ENCODE data around the gene ING5.
"Not testable (repeated sequence)": the region's sequence is repeated elsewhere in the genome, so short reads cannot be mapped to it uniquely, and the experiment has no call there.

Gene ING5

DNA sequence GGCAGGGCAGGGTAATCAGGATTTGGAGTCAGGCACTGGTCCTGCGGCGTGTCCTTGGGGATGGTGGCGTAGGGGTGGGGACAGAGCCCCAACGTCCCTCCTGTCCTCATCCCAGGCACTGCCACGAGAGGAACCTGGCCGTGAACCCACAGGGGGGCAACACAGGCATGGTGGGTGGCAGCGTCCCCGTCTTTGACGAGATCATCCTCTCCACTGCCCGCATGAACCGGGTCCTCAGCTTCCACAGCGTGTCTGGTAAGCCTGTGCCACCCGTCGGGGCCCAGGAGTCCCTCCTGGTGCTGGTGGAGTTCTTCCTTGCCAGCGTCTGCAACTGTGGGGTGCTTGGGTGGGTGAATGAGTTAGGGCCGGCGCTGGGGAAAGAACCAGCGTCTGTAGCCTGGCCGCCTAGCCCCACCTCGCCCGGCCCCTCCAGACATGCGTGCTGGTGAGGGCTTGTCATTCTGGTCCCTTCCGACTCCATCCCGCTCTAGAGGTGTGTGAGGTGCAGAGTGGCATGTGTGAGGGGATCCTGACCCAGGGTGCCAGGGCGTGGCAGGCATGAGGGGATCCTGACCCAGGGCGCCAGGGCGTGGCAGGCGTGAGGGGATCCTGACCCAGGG, 40.6 kb downstream of the ING5 start:
- no peak for DNase-seq

DNA sequence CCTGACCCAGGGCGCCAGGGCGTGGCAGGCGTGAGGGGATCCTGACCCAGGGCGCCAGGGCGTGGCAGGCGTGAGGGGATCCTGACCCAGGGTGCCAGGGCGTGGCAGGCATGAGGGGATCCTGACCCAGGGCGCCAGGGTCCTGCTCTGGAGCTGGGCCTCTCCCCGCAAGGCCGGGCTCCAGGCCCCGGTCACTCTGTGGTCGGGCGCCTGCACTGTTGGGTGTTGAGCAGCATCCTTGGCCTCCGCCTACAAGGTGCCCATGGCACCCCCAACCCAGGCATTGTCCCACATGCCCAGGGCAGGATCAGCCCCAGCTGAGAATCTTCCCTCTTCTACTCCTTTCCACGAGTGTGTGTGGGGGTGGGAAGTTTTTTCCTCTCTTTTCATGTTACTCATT, 41.2 kb downstream of the ING5 start:
- DNase-seq, result not testable (repeated sequence)

DNA sequence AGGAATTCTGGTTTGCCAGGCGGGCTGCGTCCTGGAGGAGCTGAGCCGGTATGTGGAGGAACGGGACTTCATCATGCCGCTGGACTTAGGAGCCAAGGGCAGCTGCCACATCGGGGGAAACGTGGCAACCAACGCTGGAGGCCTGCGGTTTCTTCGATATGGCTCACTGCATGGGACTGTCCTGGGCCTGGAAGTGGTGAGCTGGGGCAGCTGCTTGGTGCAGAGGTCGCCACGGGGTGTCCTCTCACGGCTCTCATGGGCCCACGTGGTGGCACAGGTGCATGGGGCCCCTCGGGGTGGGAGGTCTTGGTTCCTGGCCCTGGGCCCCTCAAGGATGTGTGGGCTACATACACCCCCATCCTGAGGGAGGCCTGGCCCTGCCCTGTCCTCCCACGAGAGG, 41.8 kb downstream of the ING5 start:
- no peak for DNase-seq

DNA sequence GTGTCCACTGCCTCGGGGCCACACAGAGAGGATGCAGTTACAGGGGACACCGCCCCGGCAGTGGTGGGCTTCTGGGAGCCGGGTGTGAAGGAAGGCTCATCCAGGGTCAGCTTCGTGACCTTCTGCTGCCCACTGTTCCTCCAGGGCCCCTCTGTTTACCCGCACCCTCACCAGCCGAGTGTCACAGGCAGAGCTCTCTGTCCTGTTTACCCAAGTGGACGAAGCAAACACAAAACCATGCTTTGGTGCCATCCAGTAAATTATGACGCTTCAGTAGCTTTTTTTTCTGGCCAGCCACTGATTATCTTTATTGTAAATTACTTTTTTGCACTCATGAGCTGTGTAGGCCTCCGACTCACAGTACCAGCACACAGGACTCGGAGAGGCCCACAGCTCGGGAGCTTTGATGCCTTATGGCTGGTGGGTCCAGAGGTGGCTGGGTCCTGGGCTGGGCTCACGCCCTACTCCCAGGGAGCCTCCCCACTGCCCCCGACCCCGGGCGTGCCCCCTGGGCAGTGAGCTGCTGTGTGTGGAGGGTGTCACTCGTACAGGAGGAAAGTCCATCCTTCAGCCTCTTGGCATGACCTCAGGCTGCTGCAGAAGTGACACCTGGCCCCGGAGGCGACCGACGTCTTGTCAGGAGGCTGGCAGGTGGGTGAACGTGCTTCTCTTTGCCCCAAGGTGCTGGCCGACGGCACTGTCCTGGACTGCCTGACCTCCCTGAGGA, 42.4 kb downstream of the ING5 start:
- DNase-seq, result no peak

DNA sequence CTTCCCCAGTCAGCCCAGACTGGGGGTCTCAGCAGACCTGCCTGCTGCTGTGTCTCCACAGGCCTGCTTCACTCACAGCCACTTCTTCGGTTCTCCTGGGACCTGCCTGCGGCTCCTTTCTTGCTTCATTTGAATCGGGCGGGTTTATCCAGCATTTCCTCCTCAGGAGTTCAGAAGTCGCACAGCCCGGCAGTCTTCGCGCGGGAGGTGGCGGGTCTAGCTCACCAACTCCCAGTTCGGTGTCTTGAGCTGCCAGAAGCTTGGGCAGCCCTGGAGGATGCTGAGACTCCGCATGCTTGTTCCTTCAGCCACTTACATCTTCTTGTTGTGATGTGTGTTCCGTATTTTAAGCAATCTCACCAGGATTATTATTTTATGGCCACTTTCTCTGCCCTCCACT, 43.4 kb downstream of the ING5 start:
- no peak for DNase-seq

DNA sequence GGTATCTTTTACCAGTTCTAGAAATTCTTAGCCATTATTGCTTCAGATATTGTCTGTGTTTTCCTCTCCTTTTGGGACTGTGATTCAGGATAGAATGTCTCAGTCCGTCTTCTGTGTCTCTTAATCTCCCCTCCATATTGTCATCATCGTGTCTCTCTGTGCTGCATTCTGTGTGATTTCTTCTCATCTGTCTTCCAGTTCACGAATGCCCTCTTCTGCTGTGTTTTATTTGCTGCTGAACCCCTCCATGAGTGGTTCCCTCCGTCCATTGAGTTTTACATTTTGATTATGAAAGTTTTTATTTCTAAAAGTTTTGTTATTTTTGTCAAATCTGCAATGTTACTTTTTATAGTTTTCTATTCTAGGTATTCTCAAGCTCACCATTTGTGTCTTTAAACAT, 44.2 kb downstream of the ING5 start:
- DNase-seq, result no peak

DNA sequence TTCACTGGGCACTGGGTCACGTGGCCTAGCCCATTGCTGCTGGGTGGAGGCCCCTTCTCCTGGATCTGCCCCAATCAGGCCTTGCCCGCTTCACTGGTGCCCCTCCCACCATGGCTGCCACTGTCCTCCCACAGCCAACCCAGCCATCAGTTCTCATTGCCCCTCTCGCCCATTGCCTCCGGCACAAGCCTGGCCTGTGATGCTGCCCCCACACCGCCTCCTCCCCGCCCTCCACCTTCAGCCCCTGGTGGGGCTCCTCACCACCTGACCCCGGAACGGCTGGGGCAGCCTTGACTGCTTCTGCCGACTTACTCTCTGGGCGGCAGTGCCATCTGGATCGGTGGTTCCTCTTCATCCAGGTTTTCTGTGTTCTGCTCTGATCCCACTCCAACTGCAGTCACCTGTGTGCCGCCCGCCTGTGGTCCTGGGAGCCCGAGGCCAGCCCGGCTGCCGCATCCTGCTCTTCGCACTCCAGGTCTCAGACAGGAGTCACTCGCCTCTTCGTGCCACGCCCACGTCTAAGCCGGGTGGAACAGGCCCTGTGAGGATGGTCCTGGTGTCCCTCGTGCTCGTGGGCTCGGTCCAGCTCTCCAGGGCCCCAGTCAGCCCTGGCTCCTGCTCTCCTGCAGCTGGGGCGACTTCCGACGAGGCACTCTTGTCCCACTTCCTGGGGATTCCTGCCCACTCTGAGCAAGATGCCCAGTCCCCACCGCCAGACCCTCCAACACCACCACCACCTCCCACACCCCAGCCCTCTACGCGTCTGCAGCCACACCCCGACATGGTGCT, 46.8 kb downstream of the ING5 start:
- DNase-seq, result no peak

DNA sequence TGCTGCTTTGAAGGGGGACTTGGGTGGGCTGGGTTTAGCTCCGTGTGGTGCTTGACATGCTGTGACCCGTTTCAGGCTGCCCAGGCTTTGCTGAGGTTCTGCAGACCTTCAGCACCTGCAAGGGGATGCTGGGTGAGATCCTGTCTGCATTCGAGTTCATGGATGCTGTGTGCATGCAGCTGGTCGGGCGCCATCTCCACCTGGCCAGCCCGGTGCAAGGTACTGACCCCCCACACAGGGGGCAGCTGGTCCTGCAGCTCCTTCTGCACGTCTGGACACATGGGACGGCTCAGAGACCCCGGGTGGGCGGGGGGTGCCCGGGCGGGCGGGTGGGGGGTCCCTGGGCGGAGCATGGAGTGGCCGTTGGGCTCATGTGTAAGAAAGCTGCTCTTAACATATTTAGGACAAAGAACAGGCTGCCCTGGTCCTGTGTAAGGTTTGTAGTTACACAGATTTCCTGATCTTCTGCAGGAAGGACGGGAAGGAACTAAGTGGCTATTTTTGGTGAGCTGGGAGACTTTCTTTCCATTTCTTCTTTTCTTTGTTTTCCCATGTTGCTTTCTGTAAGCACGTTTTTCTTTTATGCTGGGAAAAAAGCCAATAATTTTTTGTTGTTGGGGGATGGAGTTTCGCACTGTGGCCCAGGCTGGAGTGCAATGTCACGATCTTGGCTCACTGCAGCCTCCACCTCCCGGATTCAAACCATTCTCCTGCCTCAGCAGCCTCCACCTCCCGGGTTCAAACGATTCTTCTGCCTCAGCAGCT, 48.4 kb downstream of the ING5 start:
- DNase-seq, result no peak

DNA sequence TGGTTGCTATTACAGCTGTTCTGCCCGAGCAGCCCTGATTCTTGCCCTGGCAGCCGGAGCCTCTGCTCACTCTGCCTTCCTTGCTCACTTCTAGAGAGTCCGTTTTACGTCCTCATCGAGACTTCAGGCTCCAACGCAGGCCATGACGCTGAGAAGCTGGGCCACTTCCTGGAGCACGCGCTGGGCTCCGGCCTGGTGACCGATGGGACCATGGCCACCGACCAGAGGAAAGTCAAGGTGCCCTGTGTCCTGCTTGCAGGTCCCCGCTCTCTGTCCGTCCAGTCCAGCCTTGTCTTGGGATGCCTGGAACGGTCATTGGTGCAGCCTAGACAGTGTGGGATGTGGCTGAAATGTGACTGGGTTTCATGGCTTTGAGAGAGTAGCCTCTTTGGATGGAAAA, 49.3 kb downstream of the ING5 start:
- DNase-seq, result no peak

DNA sequence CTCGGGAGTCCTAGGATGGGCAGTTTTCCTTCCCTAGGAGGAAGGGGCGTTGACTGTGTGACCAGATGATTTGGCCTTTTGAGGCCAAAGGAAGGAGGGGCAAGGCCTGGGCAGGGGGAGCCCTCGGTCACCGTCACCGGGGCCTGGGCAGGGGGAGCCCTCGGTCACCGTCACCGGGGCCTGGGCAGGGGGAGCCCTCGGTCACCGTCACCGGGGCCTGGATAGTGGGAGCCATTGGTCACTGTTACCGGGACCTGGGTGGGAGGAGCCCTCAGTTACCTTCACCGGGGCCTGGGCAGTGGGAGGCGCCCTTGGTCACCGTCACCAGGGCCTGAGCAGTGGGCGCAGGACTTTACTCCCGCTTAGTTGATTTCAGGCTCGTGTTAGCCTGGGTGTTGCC, 49.9 kb downstream of the ING5 start:
- DNase-seq, result no peak

DNA sequence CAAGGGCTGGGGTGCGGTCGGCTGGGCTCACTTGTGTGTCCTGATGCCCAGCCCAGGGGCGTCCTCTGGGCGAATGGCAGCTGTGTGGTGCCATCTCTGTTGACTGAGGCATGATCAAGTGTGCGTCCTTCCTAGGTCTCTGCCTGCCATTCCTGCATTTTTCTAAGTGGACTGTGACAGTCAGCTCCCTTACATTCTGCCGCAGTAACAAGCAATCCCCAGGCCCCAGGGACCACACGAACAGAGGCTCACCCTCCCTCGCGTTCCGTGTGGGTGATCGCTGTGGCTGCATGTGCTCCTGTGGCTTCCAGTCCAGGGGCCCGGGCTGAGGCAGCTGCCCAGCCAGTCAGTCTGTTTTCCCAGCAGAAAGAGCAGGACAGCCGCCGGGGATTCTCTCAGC, 50.4 kb downstream of the ING5 start:
- no peak for DNase-seq

DNA sequence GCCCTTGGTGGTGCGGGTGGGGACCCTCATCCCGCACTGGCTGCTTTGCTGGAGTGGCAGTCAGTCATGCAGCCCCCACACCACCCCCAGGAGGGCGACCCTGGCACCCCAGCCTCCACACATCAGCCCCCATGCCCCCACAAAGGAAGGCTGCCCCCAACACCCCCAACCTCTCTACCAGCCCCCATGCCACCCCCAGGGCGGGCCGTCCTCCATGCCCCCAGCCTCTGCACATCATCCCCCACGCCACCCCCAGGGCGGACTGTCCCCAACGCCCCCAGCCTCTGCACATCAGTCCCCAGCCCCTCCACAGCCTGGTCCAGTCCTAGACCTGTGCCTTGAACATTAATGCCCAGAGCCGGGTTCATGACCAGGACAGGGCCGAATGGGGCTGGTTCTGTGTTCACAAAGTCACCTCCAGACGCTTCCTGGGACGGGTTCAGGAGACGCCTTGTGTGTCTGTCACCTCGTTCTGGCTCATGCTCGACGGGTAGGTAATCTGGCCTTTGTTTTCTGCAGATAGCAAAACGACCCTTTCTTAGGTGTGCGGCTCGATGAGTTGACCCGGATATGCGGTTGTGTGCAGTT, 50.9 kb downstream of the ING5 start:
- DNase-seq, result no peak

DNA sequence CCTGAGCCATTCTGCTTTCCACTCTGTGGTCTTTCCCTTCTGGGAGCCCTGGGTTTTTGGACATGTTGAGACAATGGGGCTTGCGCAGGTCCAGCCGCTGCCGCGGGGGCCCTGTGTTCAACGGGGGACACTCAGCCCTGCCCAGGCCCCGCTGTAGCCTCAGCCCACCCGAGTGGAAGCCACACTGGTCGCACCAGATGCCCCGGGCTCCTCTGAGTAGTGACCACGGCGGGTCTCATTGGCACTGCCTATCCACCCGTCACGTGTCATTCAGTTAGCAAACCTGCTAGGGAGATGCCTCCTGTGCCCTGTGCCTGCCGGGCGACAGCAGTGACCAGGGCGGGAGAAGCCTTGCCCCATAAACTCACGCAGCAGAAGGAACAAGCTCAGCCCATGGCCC, 51.7 kb downstream of the ING5 start:
- no peak for DNase-seq

DNA sequence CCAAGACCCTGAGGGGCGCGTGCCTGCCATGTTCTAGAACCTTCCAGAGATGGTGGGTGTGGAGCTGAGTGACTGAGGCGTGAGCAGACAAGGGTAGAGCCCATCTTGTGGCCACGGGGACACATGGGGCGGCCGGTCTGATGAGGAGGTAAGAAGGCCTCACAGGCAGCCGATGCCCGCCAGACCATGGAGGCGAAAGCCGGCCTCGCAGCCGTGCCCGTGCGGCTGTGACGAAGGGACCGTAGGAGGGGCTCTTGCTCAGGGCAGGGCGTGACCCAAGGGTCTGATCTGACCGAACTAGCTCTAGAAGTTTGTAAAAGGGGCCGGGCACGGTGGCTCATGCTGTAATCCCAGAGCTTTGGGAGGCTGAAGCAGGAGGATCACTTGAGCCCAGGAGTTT, 52.2 kb downstream of the ING5 start:
- no peak for DNase-seq

DNA sequence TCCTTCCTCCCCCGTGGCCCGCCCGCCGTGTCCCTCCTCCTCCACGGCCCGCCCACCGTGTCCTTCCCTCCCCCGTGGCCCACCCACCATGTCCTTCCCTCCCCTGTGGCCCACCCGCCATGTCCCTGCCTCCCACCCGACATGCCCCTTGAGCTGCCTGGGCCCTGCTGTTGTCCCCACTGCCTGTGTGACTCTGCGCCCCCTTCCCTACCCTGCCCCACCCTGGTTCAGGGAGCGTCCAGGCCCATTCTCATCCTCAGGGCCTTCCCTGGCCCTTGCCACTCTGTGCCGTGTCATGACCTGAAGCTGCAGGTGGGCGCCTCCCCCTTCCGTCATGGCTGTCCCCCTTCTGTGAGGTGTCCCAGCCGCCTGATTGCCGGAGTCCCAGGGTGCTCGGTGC, 53.3 kb downstream of the ING5 start:
- DNase-seq, result no peak

DNA sequence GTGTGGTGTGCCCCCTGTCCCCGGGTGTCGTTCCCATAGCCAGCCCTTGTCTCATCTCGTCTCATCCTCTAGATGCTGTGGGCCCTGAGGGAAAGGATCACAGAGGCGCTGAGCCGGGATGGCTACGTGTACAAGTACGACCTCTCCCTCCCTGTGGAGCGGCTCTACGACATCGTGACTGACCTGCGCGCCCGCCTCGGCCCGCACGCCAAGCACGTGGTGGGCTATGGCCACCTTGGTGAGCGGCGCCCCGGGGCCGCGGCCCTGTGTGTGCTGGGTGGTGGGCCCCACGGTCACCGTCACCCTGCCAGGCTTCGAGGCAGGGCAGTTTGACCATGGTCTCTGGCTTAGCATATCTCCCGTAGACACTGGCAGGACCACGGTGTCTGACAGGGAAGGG, 53.9 kb downstream of the ING5 start:
- DNase-seq, result no peak

DNA sequence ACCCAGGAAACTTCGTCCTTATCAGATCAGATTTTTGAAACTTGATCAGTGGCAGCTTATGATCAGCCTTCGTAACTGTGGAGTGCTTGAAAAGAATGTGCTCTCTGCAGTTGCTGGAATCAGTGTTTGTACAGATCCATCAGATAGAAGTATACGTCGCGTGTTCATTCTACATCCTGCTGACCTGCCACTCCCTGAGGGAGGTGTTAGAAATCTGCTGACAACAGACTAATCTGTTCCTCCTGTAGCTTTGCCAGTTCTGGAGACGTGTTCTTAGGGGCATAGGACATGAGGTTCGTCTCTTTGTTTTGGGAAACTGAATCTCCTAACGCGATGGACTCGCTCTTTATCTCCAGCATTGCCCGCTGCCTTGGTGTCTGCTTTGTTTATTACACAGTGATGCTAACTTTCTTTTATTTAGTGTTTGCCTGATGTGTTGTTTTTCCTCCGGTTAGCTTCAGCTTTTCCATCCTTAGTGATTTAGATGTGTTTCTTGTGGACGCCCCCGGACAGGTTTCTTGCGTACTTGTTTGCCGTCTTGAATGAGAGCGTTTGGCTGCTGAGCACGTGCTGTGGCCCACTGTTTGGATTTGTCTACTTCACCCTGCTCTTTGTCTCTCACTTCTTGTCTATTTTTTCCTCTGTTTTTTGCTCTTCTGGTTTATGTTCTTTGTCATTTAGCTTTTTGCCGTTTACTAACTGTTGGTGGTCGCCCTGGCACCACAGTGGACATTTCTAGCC, 57.4 kb downstream of the ING5 start:
- no peak for DNase-seq

DNA sequence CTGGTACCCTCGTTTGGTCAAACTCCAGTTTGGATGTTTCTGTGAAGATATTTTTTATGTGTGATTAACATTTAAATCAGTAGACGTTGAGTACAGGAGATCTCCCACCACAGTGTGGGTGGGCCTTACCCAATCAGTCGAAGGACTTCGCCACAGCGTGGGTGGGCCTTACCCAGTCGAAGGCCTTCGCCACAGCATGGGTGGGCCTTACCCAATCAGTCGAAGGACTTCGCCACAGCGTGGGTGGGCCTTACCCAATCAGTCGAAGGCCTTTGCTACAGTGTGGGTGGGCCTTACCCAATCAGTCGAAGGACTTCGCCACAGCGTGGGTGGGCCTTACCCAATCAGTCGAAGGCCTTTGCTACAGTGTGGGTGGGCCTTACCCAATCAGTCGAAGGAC, 58.1 kb downstream of the ING5 start:
- not testable (repeated sequence) for DNase-seq

DNA sequence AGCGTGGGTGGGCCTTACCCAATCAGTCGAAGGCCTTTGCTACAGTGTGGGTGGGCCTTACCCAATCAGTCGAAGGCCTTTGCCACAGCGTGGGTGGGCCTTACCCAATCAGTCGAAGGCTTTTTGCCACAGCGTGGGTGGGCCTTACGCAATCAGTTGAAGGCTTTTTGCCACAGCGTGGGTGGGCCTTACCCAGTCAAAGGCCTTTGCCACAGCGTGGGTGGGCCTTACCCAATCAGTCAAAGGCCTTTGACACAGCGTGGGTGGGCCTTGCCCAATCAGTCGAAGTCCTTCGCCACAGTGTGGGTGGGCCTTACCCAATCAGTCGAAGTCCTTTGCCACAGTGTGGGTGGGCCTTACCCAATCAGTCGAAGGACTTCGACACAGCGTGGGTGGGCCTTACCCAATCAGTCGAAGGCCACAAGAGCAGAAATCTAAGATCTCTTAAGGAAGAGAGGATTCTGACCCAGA, 58.5 kb downstream of the ING5 start:
- DNase-seq, result no peak

DNA sequence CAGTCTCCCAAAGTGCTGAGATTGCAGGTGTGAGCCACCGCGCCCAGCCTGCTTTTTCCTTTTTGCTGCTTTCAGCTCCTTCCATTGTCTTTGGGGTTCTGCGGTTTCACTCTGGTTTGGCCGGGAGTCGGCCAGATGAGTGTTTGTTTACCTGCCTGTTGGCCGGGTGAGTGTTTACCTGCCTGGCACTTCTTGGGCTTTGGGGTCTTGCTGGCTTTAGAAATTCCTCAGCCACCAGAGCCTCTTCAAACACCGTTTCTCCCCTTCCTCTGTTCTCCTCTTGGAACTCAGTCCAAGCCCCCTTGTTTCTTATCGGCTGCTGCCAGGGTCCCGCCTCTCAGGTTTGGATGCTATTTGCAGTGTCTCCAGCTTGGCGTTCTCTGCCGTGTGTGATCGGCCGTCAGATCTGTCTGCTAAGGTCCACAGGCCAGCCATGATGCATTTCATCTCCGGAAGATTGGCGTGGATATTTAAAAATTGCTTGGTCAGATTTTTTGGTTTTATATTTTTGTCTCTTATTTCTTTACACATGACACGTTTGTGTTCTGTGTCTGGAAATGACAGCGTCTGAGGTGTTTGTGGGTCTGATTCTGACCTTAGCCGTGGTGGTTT, 60.6 kb downstream of the ING5 start:
- DNase-seq, result no peak

DNA sequence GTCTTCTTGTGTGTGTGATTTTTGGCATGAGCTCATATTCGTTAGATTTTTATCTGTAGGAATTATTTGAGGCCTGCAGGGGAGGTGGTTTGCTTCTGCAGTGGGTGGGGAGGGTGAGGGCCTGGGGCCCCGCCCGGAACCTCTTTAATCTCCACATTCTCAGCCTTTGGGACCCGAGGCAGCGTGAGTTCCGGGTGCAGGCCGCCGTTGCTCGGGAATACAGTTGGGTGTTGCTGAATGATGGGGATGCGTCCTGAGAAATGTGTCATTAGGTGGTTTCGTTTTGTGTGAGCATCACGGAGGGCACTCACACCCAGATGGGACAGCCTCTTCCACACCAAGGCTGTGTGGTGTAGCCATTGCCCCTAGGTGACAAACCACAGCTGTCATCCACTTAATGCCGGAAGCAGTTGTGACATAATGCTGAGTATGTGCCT, 61.1 kb downstream of the ING5 start:
- no peak for DNase-seq
